Hepatocyte (in vitro differentiated cells): Measurements from ENCODE around the gene ZNF205.
"Not testable (repeated sequence)": the region's sequence is repeated elsewhere in the genome, so short reads cannot be mapped to it uniquely, and the experiment has no call there.

Experiments used
- CTCF ChIP-seq: fragments of 200-600 bp; sonication (generic); IDR thresholded peaks from 2 replicates; pipeline ENCODE4 v1.5.1; 2016; ENCODE audit warnings: antibody characterized with exemption, mild to moderate bottlenecking; ENCODE audit not compliant: poor library complexity
- EZH2 ChIP-seq: fragments of 200-600 bp; sonication (generic); IDR thresholded peaks from 2 replicates; pipeline ENCODE4 v1.6.1; 2016; ENCODE audit warnings: antibody characterized with exemption, mild to moderate bottlenecking, borderline replicate concordance
- EZH2phosphoT487 ChIP-seq: fragments of 200-600 bp; sonication (generic); IDR thresholded peaks from one replicate; pipeline ENCODE4 v1.6.1; 2018; ENCODE audit warnings: antibody characterized with exemption, mild to moderate bottlenecking, low read depth, moderate library complexity; ENCODE audit not compliant: unreplicated experiment, severe bottlenecking

GRCh38 chr16:3139561-3139960 is 27.2 kb downstream of the ZNF205 start:
- not testable (repeated sequence) for TF ChIP-seq CTCF, EZH2, EZH2phosphoT487
